C4-2B (cell line): Measurements from ENCODE around the gene OSBPL3.

Experiments
- CTCF ChIP-seq: fragments of 450-650 bp; conservative IDR thresholded peaks from 2 replicates; pipeline ENCODE4 v1.5.1; 2017; ENCODE audit warnings: mild to moderate bottlenecking
- ZFX ChIP-seq: fragments of 450-650 bp; IDR thresholded peaks from 2 replicates; pipeline ENCODE4 v1.6.1; 2017

GRCh38 chr7:24992314-24992713, 12.3 kb upstream of the OSBPL3 start:
- TF ChIP-seq CTCF (no peak), ZFX (no peak)
